Osteoblast (primary cell): ENCODE measurements around the gene GOLGA8A. TPM values are rescaled to one million over a fixed set of nuclear protein-coding genes. Genes with fewer than 3 reads are reported as not detected.

Experiments used
- DNase-seq: peaks from one replicate; pipeline ENCODE4 v3.0.0; 2011; ENCODE audit warnings: low spot score, mixed read lengths; ENCODE audit not compliant: insufficient read length; ENCODE audit errors: missing footprints
- H2AFZ ChIP-seq: 2 replicates; pipeline ENCODE4 v1.6.0; 2011; ENCODE audit warnings: mild to moderate bottlenecking, low read length
- H3K27ac ChIP-seq: 2 replicates; pipeline ENCODE4 v1.5.1; 2011; ENCODE audit warnings: mild to moderate bottlenecking, low read depth, low read length, moderate library complexity
- H3K27me3 ChIP-seq: 2 replicates; pipeline ENCODE4 v1.6.0; 2012; ENCODE audit warnings: mild to moderate bottlenecking, control low read depth, inconsistent platforms, low read length, moderate library complexity; ENCODE audit not compliant: insufficient read depth
- H3K36me3 ChIP-seq: 2 replicates; pipeline ENCODE4 v1.5.1; 2011; ENCODE audit warnings: mild to moderate bottlenecking, low read length, control low read depth, moderate library complexity; ENCODE audit not compliant: insufficient read depth
- H3K4me1 ChIP-seq: 2 replicates; pipeline ENCODE4 v1.5.1; 2011; ENCODE audit warnings: mild to moderate bottlenecking, low read length, control low read depth, moderate library complexity; ENCODE audit not compliant: insufficient read depth
- H3K4me2 ChIP-seq: 2 replicates; pipeline ENCODE4 v1.6.0; 2011; ENCODE audit warnings: mild to moderate bottlenecking, low read length; ENCODE audit not compliant: insufficient read depth
- H3K4me3 ChIP-seq: fragments of 200-600 bp; sonication (generic); 3 replicates; pipeline ENCODE4 v1.5.1; 2012; ENCODE audit warnings: mild to moderate bottlenecking, low read length, inconsistent platforms; ENCODE audit not compliant: insufficient read depth
- H3K79me2 ChIP-seq: 2 replicates; pipeline ENCODE4 v1.6.0; 2012; ENCODE audit warnings: mild to moderate bottlenecking, low read length, control low read depth, inconsistent platforms; ENCODE audit not compliant: insufficient read depth
- H3K9me3 ChIP-seq: 2 replicates; pipeline ENCODE4 v1.5.1; 2011; ENCODE audit warnings: low read depth, low read length, control low read depth
- H4K20me1 ChIP-seq: 2 replicates; pipeline ENCODE4 v1.6.0; 2012; ENCODE audit warnings: mild to moderate bottlenecking, low read length, control low read depth; ENCODE audit not compliant: insufficient read depth
- CTCF ChIP-seq: IDR thresholded peaks from 2 replicates; pipeline ENCODE4 v1.5.1; 2011; ENCODE audit warnings: mild to moderate bottlenecking, low read depth, low read length, moderate library complexity; ENCODE audit errors: extremely low read depth
- total RNA-seq: library from RNA; depleted of rRNA; stranded (reverse); fragments of >200 nt; gene quantifications from 2 replicates; pipeline ENCODE4 v1.2.3, GENCODE V29; 2012

The GOLGA8A gene
- total RNA-seq, 1 donor = 27.5 TPM

- Histone ChIP-seq H3K27ac (no peak overlapping the region), H2AFZ (no peak overlapping the region), H3K4me1 (no peaks in the 10 kb centered on the region), H3K79me2 (no peaks in the 10 kb centered on the region), H3K4me2 (no peak overlapping the region), H3K27me3 (peaks cover 2% of the 10 kb centered on the region), H3K9me3 (no peaks in the 10 kb centered on the region), H4K20me1 (no peaks in the 10 kb centered on the region), H3K4me3 (no peak overlapping the region), H3K36me3 (no peaks in the 10 kb centered on the region)
- no peak for TF ChIP-seq CTCF
- DNase-seq = no peak
Measured at GRCh38 chr15:34472947-34473346, 35.3 kb upstream of the GOLGA8A start.

GRCh38 chr15:34470892-34471291 is 33.3 kb upstream of the GOLGA8A start:
- Histone ChIP-seq H3K27ac (no peak overlapping the region), H3K9me3 (no peaks in the 10 kb centered on the region), H3K27me3 (peaks cover 2% of the 10 kb centered on the region), H3K36me3 (no peaks in the 10 kb centered on the region), H4K20me1 (no peaks in the 10 kb centered on the region), H3K79me2 (no peaks in the 10 kb centered on the region), H2AFZ (no peak overlapping the region), H3K4me2 (no peak overlapping the region), H3K4me3 (no peak overlapping the region), H3K4me1 (no peaks in the 10 kb centered on the region)
- DNase-seq = no peak
- TF ChIP-seq CTCF = no peak

- no peaks in the 10 kb centered on the region for H3K79me2 ChIP-seq
- H3K9me3 ChIP-seq = no peaks in the 10 kb centered on the region
- peaks cover 2% of the 10 kb centered on the region for H3K27me3 ChIP-seq
- DNase-seq = no peak
- no peak for TF ChIP-seq CTCF
- no peaks in the 10 kb centered on the region for H4K20me1 ChIP-seq
- no peaks in the 10 kb centered on the region for H3K36me3 ChIP-seq
- H3K27ac ChIP-seq = no peak overlapping the region
- no peak overlapping the region for H2AFZ ChIP-seq
- no peak overlapping the region for H3K4me3 ChIP-seq
- no peaks in the 10 kb centered on the region for H3K4me1 ChIP-seq
- H3K4me2 ChIP-seq = no peak overlapping the region
Measured at GRCh38 chr15:34470091-34470490, 32.5 kb upstream of the GOLGA8A start.

GRCh38 chr15:34461730-34462129 is 24.1 kb upstream of the GOLGA8A start:
- Histone ChIP-seq H4K20me1 (no peaks in the 10 kb centered on the region), H3K4me3 (no peak overlapping the region), H3K36me3 (no peaks in the 10 kb centered on the region), H3K27ac (no peak overlapping the region), H3K4me2 (no peak overlapping the region), H3K79me2 (no peaks in the 10 kb centered on the region), H3K4me1 (no peaks in the 10 kb centered on the region), H3K27me3 (no peaks in the 10 kb centered on the region), H3K9me3 (no peaks in the 10 kb centered on the region), H2AFZ (no peak overlapping the region)
- TF ChIP-seq CTCF = no peak
- no peak for DNase-seq
